A549 (cell line): Measurements from ENCODE around the gene TUBD1. TPM values are rescaled to one million over a fixed set of nuclear protein-coding genes. Genes with fewer than 3 reads are reported as not detected.

ENCODE experiments used
- BHLHE40 ChIP-seq: IDR thresholded peaks from 2 replicates; pipeline ENCODE4 v1.6.1; 2012; ENCODE audit warnings: low read depth, low read length, inconsistent platforms
- CBX2 ChIP-seq: fragments of 200-600 bp; sonication (generic); IDR thresholded peaks from 2 replicates; pipeline ENCODE4 v1.6.1; 2016; ENCODE audit warnings: low read depth, mild to moderate bottlenecking, borderline replicate concordance
- CBX8 ChIP-seq: fragments of 200-600 bp; sonication (generic); IDR thresholded peaks from 2 replicates; pipeline ENCODE4 v1.6.1; 2016
- CEBPB ChIP-seq, 2 experiments: fragments of >200 bp in 1 of 2; sonication (Bioruptor Twin) in 1 of 2; formaldehyde crosslinking in 1 of 2; IDR thresholded peaks; 2 replicates each; pipeline ENCODE4 v1.6.1; 2012 to 2016
- CHD2 ChIP-seq: fragments of 150-350 bp; IDR thresholded peaks from 2 replicates; pipeline ENCODE4 v1.6.1; 2014; ENCODE audit warnings: low read length; ENCODE audit not compliant: partially characterized antibody
- CTCF ChIP-seq: fragments of >200 bp; sonication (Bioruptor Twin); formaldehyde crosslinking; IDR thresholded peaks from 3 replicates; pipeline ENCODE4 v1.5.1; 2016
- EHF ChIP-seq: fragments of 250-450 bp; sonication (Bioruptor Pico); IDR thresholded peaks from 2 replicates; pipeline ENCODE4 v1.5.0; 2020; ENCODE audit warnings: mild to moderate bottlenecking
- EP300 ChIP-seq, 2 experiments: fragments of >200 bp; sonication (Bioruptor Twin); formaldehyde crosslinking; IDR thresholded peaks; 2 replicates in 1 of 2; 3 replicates in 1 of 2; pipeline ENCODE4 v1.6.1; 2016 to 2017
- ESRRA ChIP-seq: fragments of 150-350 bp; IDR thresholded peaks from 2 replicates; pipeline ENCODE4 v1.6.1; 2014; ENCODE audit warnings: mild to moderate bottlenecking, low read length, borderline replicate concordance
- FOSL2 ChIP-seq, 2 experiments: fragments of 450-650 bp in 1 of 2; fragments of >200 bp in 1 of 2; sonication (Bioruptor Twin) in 1 of 2; formaldehyde crosslinking; IDR thresholded peaks; 2 replicates each; pipeline versions ENCODE4 v1.5.0 to v1.6.1; 2016 to 2020; ENCODE audit warnings: mild to moderate bottlenecking in 1 of 2, moderate library complexity in 1 of 2
- GATA3 ChIP-seq: IDR thresholded peaks from 2 replicates; pipeline ENCODE4 v1.6.1; 2012; ENCODE audit warnings: borderline replicate concordance
- HMGXB4 ChIP-seq: fragments of 250-450 bp; sonication (Bioruptor Pico); IDR thresholded peaks from 2 replicates; pipeline ENCODE4 v1.5.0; 2021; ENCODE audit warnings: mild to moderate bottlenecking, moderate library complexity, borderline replicate concordance
- HOXA7 ChIP-seq: fragments of 250-450 bp; sonication (Bioruptor Pico); IDR thresholded peaks from 2 replicates; pipeline ENCODE4 v1.5.0; 2020; ENCODE audit warnings: mild to moderate bottlenecking, moderate library complexity
- HOXB5 ChIP-seq: fragments of 250-450 bp; sonication (Bioruptor Pico); IDR thresholded peaks from 2 replicates; pipeline ENCODE4 v1.5.0; 2020; ENCODE audit warnings: mild to moderate bottlenecking, moderate library complexity
- JUN ChIP-seq, 2 experiments: fragments of >200 bp; sonication (Bioruptor Twin); formaldehyde crosslinking; IDR thresholded peaks; 2 replicates in 1 of 2; 3 replicates in 1 of 2; pipeline ENCODE4 v1.6.1; 2016 to 2017
- MAZ ChIP-seq: fragments of 150-350 bp; IDR thresholded peaks from 2 replicates; pipeline ENCODE4 v1.6.1; 2014; ENCODE audit warnings: antibody characterized with exemption, low read depth, low read length, borderline replicate concordance
- NPAS2 ChIP-seq: fragments of 250-450 bp; sonication (Bioruptor Pico); IDR thresholded peaks from 2 replicates; pipeline ENCODE4 v1.8.0; 2022; ENCODE audit warnings: mild to moderate bottlenecking, moderate library complexity, borderline replicate concordance
- PBX3 ChIP-seq: IDR thresholded peaks from 2 replicates; pipeline ENCODE4 v1.6.1; 2012
- PHF8 ChIP-seq: fragments of 200-600 bp; sonication (generic); IDR thresholded peaks from 2 replicates; pipeline ENCODE4 v1.6.1; 2016; ENCODE audit warnings: low read depth, mild to moderate bottlenecking, antibody characterized with exemption, moderate library complexity, borderline replicate concordance
- POLR2A ChIP-seq: IDR thresholded peaks from 2 replicates; pipeline ENCODE4 v1.6.1; 2012; ENCODE audit warnings: mild to moderate bottlenecking, low read length
- POLR2AphosphoS2 ChIP-seq: conservative IDR thresholded peaks from 2 replicates; pipeline ENCODE4 v1.6.1; 2012; ENCODE audit warnings: low read length, improper control_type of control experiment, inconsistent platforms
- RARB ChIP-seq: fragments of 250-450 bp; sonication (Bioruptor Pico); IDR thresholded peaks from 2 replicates; pipeline ENCODE4 v1.8.0; 2021; ENCODE audit warnings: mild to moderate bottlenecking, moderate library complexity
- RFX5 ChIP-seq: fragments of 450-650 bp; IDR thresholded peaks from 2 replicates; pipeline ENCODE4 v1.7.1; 2014; ENCODE audit warnings: antibody characterized with exemption, mild to moderate bottlenecking, moderate library complexity
- TFCP2L1 ChIP-seq: fragments of 250-450 bp; sonication (Bioruptor Pico); IDR thresholded peaks from 2 replicates; pipeline ENCODE4 v1.5.0; 2021; ENCODE audit warnings: mild to moderate bottlenecking
- TP53 ChIP-seq: fragments of 250-450 bp; sonication (Bioruptor Pico); IDR thresholded peaks from 2 replicates; pipeline ENCODE4 v1.5.0; 2021; ENCODE audit warnings: mild to moderate bottlenecking, moderate library complexity
- USF2 ChIP-seq: fragments of 450-650 bp; IDR thresholded peaks from 2 replicates; pipeline ENCODE4 v1.6.1; 2014; ENCODE audit warnings: antibody characterized with exemption
- ZC3H11A ChIP-seq: fragments of 450-650 bp; IDR thresholded peaks from 2 replicates; pipeline ENCODE4 v1.6.1; 2014; ENCODE audit warnings: antibody characterized with exemption, mild to moderate bottlenecking
- ZNF302 ChIP-seq: fragments of 250-450 bp; sonication (Bioruptor Pico); IDR thresholded peaks from 2 replicates; pipeline ENCODE4 v1.9.0; 2021; ENCODE audit warnings: inconsistent platforms, mild to moderate bottlenecking, moderate library complexity
- ZSCAN20 ChIP-seq: fragments of 250-450 bp; sonication (Bioruptor Pico); IDR thresholded peaks from 2 replicates; pipeline ENCODE4 v1.8.0; 2022; ENCODE audit warnings: mild to moderate bottlenecking, moderate library complexity
- polyA plus RNA-seq, 4 experiments: library from polyadenylated mRNA; depleted of rRNA in 3 of 4; stranded (reverse); fragments of >200 nt; fragmentation: RNase III in 1 of 4; extraction: RNeasy Plus Mini Kit Qiagen cat#74134 plus additional on column Dnase treatment in 1 of 4; gene quantifications; 2 replicates in 3 of 4; 3 replicates in 1 of 4; pipeline ENCODE4 v1.2.3, GENCODE V29; 2011 to 2017

The TUBD1 gene
- polyA plus RNA-seq, 2 of the 4 experiments (the other 2 are of a cell fraction): 15.9 to 24.4 TPM

GRCh38 chr17:59840329-59841090 lies 52.2 kb downstream of the TUBD1 start (continued):
- peak; percentile 3 for TF ChIP-seq GATA3
- no peak for TF ChIP-seq FOSL2 (IDR thresholded peaks at IDR 0.05)
- TF ChIP-seq FOSL2 (CRISPR knock-in tag; IDR thresholded peaks at IDR 0.05): peak; percentile 64
- no peak for TF ChIP-seq CBX2
- TF ChIP-seq NPAS2 (CRISPR knock-in tag): no peak
- peak; percentile 98 for TF ChIP-seq HOXA7 (CRISPR knock-in tag)
- peak in 1 of 2 experiments; percentile 87 for TF ChIP-seq JUN (IDR thresholded peaks at IDR 0.05)
- no peak for TF ChIP-seq CBX8
- TF ChIP-seq ZNF302 (CRISPR knock-in tag): peak; percentile 76
- TF ChIP-seq BHLHE40: no peak
- peak; percentile 37; the same call in 1 of the 2 replicates for TF ChIP-seq PBX3
- TF ChIP-seq ZSCAN20: no peak
- peak; percentile 97 for TF ChIP-seq TP53 (CRISPR knock-in tag)
- TF ChIP-seq USF2: no peak
- TF ChIP-seq MAZ: no peak
- peak; percentile 92 for TF ChIP-seq HMGXB4 (CRISPR knock-in tag)
- TF ChIP-seq RARB (CRISPR knock-in tag): peak; percentile 97
- peak; percentile 40 for TF ChIP-seq CHD2
- peak; percentile 91 for TF ChIP-seq POLR2AphosphoS2
- peak; percentile 98 for TF ChIP-seq TFCP2L1 (CRISPR knock-in tag)
- no peak for TF ChIP-seq POLR2A
- TF ChIP-seq PHF8: 0 out of 2 replicates have a peak, but pooled peaks have one; percentile 29
- TF ChIP-seq RFX5: no peak
- no peak for TF ChIP-seq EP300 (IDR thresholded peaks at IDR 0.05)
- no peak for TF ChIP-seq CEBPB (IDR thresholded peaks at IDR 0.05)
- no peak for TF ChIP-seq ESRRA
- no peak for TF ChIP-seq ZC3H11A
- no peak for TF ChIP-seq CTCF
- TF ChIP-seq EHF (CRISPR knock-in tag): peak; percentile 79; the same call in 1 of the 2 replicates
- peak; percentile 84; the same call in 1 of the 2 replicates for TF ChIP-seq HOXB5 (CRISPR knock-in tag)
